NCI-H2196 (cell line): ENCODE data around the gene NOTCH4.
"Not testable (repeated sequence)": the region's sequence is repeated elsewhere in the genome, so short reads cannot be mapped to it uniquely, and the experiment has no call there.

Experiments used
- DNase-seq: peaks from one replicate; lab custom pipeline; 2025; ENCODE audit not compliant: unreplicated experiment; lab: John Stamatoyannopoulos, UW

NOTCH4 gene

GRCh38 chr6:32194825-32195651 is 28.8 kb downstream of the NOTCH4 start:
- DNase-seq = peak; percentile 23

DNA sequence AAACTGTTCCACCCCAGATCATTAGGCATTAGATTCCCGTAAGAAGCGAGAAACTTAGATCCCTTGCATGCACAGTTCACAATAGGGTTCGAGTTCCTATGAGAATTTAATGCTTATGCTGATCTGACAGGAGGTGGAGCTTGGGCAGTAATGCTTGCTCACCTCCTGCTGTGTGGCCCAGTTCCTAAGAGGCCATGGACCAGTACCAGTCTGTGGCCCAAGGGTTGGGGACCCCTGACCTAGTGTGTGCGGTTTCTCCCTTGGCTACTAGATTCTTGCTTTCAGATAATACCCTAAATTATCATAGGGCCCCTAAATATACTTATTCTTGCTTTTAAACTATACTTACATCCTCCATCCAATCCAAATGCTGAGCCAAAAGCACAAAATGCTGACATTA is 29.5 kb downstream of the NOTCH4 start:
- DNase-seq = no peak

DNA sequence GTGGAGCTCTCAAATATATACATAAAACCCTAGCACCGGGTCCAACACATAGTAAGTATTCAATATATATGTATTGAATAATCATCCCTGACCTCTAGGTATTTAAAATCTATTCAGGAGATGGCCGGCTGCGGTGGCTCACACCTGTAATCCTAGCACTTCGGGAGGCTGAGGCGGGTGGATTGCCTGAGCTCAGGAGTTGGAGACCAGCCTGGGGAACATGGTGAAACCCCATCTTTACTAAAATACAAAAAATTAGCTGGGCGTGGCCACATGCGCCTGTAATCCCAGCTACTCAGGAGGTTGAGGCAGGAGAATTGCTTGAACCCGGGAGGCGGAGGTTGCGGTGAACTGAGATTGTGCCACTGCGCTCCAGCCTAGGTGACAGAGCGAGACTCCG is 30.8 kb downstream of the NOTCH4 start:
- DNase-seq = not testable (repeated sequence)

DNA sequence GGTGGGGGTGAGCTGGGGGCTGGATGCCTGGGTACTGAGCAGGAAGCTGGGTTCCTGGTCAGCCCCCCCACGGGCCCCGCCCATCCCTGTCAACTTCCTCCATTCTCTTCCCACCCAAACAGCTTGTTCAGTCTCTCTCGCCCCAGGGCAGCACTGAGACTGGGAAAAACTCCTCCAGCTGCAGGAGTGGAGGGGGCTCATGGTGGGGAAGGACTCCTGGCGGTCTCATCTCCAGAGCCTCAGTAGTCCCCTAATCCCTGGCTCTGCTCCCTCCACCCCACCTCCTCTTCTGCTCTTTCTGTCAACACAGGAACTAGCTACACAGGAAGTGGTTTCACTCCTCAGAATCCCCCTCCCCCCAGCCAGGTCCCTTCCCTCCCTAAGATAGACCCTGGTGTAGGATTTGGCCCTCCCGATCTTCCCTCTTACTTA is 31.2 kb downstream of the NOTCH4 start, which contains the start of gene GPSM3:
TSS of gene GPSM3 (minus strand) at position 36 of the 432 bp plus-strand sequence. CDS start 130 bp downstream, outside the sequence.
- DNase-seq = no peak

DNA sequence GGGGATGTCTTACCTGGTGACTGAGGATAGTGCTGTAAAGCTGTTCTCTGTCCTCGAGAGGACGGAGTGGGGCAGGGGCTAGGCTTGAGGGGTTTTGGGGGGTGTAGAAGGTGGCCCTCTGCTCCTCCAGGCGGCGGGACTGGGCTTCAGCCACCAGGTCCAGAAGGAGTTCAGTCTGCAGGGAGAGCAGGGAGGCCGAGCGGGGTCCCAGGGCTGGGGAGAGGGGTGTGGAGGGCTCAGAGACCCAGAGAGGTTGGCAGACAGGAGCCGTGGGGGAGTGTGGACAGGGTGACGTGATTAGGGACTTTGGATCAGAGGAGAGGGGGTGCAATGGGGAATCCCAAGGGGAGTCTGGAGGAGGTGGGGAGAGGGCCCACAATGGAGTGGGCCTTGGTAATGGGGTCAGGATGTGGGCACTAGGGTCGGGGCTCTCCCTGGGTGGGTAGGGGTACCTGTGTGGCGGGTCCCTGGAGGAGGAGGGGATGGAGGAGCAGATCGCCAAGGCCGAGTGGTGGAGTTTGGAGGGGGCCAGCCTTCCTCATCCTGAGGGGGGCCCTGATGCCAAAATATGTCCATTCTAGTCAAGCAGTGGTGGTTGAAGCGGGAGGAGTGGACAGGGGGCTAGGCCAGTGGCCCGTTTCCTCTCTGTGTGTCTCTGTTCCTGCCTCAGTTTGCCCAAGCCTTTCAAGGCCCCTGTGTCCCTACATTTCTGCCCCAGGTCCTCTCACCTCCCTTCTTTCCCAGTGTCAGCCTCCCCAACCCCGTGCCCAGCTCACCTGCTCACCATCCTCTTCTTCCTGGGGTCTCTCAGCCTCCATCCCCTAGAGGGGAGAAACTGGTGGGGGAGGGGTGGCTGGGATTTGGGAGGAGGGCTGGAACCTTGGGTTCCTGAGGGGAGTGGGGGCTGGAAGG is 31.9 kb downstream of the NOTCH4 start:
- no peak for DNase-seq

GRCh38 chr6:32190911-32191677 is 32.8 kb downstream of the NOTCH4 start:
- no peak for DNase-seq

- peak; percentile 70 for DNase-seq
Observed at GRCh38 chr6:32190054-32190851, 33.6 kb downstream of the NOTCH4 start, which contains the start of gene PBX2. PBX2 (minus strand) TSS chr6:32190202; CDS start chr6:32189915, 287 bp downstream.

GRCh38 chr6:32189742-32190053 is 34.2 kb downstream of the NOTCH4 start:
- no peak for DNase-seq

DNA sequence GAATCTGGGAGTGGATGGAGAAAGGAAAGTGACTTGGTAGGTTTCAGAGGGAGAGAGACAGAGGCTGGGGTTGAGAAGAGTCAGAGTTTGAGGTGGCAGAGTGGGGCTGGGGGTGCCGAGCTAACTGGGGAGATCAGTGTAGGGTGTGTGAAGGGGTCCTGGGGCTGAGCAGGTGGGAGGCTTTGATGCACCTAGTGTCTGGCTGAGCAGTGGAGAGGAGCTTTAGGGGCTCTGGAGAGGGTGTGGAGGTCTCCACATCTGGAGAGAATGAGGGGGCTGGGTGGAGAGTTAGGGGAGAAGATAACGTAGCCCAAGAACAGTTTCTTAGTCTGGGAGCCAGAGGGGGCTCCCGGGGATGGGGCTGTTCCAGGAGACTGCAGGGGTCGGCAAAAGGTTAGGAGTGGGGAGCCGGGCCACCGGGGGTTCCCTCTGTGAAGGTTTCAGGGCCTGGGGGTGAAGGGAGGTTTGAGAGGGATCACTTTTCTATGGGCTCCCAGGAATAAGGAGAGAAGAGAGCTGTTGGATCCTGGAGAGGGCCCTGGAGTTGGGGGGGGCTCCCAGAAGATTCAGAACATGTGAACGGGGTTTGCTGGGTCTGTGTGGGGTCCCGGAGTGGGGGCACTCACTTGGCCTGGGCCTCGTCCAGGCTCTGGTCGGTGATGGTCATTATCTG is 34.7 kb downstream of the NOTCH4 start:
- no peak for DNase-seq

DNA sequence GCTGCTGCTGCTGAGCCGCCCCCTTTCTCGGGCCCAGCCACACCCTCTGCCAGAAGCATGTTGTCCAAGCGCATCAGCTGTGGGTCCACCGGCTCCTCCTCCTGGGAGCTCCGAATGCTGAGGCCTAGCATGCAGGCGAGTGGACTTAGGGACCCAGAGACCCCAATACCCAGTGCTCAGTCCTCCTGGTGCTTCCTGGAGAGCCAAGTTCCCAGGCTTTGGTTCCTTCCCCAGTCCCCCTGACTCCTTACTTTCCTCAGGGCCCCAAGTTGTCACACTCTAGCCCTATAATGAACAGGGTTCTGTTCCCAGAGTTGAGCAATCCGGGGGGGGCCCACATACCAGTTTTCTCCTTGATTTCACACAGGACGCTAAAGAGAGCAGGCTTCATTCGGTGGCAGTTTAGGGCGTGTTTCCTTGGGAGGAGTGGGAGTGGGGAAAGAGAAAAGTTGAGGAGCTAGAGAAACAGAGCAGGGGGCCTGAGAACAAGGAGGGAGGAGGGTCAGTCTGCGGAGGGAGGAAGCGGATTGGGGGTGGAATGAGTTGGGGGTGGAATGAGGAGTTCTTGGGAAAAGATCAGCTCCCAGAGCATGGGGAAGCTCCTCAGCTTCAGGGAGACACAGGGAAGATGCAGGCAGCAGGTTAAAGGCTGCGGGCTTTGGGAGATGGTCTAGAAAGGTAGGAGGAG is 35.3 kb downstream of the NOTCH4 start:
- DNase-seq = no peak

DNA sequence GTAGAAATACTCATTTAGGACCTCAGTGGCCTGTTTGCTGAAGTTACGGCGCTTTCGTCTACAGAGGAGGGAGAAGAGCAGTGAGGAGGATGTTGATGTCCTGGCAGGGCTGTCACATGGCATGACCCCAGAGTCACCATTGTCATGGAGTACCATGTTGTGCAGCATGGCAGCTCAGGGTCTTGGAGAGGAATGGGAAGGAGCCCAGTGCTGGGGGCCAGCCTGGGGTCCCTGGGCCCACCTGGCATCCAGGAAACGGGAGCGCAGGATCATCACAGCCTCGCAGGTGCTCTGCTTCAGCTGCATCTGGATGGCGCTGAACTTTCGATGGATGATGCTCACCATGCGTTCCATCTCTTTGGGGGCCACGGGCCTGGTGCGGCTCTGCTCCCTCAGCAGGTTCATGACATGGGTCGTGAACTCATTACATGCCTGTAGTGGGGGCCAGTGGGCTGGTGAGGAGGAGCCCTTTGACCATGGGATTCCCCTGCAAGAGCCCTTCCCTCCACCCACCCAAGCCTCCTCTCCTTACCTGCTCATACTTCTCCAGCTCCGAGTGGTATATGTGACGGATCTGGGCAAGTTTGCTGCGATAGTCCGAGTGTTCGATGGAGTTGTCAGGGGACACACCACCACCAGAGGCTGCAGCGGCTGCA is 36.0 kb downstream of the NOTCH4 start:
- not testable (repeated sequence) for DNase-seq

GRCh38 chr6:32187009-32187709 is 36.7 kb downstream of the NOTCH4 start:
- no peak for DNase-seq

DNA sequence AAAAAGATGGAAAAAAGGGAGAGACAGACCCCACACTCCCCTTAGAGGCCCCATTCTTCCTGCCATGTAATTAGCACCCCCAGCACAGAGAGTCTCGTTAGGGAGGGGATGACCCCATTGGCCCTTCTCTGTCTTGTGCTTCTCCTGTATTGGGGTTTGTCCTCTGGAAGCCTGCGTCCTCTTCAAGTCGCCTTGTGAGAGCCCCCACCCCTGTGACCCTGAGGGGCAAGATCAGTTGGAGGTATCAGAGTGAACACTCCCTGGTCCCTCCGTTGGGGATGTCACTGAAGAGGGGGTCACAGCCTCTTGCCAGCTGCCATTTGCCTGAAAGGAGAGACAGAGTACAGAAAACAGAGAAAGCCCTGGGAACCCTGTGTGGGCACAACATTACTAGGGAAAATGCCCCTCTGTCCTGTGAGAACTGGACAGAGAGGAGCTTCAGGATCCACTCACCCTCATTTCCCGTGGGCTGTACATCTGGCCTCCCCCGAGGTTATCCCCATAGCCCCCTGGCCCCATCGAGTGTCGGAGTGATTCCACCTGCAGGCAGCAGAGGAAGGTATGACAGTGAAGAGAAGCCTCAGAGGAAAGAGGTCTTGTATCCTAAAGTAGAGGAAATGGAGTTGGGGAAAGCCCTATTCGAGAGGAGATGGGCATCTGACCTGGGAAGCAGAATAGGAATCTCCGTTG is 37.6 kb downstream of the NOTCH4 start:
- not testable (repeated sequence) for DNase-seq

DNA sequence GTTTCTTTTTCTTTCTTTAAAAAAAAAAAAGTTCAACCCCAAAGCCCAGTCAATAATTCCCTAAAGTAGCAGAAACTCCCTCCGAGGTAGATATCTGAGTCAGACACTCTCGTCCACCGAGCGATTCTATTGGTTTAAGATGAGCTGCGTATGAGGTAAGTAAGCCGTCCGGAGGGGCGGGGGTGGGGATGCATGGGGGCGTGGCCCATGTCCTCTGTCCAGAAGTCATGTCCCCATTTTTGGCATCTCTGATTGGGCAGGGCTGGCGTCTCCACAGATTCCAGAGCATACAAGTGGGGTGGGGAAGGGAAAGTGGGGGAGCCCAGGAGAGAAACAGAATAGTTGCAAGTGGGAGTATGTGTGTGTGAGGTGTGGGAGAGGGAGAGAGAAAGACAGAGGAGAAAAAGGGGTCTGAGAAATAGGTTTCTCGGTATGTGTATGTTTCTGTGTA is 38.2 kb downstream of the NOTCH4 start:
- peak; percentile 17 for DNase-seq

DNA sequence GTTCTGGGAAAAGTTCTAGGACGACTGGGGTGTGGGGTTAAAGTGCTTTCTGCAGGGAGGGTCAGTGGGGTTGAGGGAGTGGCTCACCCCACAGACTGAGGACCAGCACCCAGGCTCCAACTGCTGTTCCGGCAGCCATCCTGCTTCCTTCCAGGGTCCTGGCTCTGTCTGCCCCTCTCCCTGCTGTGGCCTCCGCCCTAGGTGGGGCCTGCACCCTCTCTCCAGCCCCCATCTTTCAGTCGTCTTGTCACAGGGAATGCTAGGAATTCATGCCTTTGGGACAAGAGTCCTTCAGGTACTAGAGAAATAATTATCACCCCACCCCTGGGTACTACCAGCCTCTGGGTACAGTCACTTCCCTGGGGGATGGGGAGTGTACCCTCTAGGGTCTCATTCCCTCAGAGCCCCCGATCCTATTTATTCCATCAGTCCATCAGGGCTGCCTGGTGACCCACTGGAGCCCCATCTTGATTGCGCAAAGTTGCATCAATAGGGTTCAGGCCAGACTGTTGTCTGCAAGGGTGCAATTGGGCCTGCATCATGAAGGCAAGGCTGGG is 39.7 kb downstream of the NOTCH4 start, which contains the start of gene AGER:
TSS of gene AGER (minus strand) at position 170 of the 557 bp plus-strand sequence. CDS start at position 139, 31 bp downstream.
- DNase-seq = no peak

DNA sequence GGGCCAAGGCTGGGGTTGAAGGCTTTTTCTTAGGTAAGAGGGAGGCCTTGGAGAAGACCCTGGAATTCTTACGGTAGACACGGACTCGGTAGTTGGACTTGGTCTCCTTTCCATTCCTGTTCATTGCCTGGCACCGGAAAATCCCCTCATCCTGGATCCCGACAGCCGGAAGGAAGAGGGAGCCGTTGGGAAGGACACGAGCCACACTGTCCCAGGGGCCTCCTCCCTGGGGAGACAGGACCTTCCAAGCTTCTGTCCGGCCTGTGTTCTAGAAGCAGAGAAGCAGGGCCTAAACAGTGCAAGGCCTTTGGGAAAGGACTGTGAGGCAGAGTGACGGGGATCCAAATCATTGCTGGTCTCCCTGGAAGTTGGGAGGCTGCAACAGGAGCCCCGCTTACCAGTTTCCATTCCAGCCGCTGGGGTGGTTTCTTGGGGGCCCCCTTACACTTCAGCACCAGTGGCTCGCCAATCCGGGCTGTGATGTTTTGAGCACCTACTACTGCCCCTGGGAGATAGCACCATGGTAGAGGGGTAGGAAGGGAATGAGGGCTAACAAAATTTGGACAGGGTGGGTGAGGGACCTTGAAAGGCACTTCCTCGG is 40.3 kb downstream of the NOTCH4 start:
- no peak for DNase-seq
